Mesenchymal stem cell (in vitro differentiated cells and primary cell): ENCODE results near the gene SLC25A53.

Experiments
- DNase-seq: peaks from one replicate; pipeline ENCODE4 v3.0.0-alpha.2; 2013
- H2AFZ ChIP-seq: one replicate; pipeline ENCODE4 v1.6.1; 2013; ENCODE audit warnings: low read depth, mild to moderate bottlenecking, control low read depth, inconsistent platforms, low read length, moderate library complexity
- H2AK5ac ChIP-seq: 2 replicates; pipeline ENCODE4 v1.6.1; 2013; ENCODE audit warnings: low read length, moderate library complexity, mild to moderate bottlenecking, inconsistent platforms; ENCODE audit not compliant: severe bottlenecking
- H2BK120ac ChIP-seq: one replicate; pipeline ENCODE4 v1.6.1; 2013; ENCODE audit warnings: low read depth, mild to moderate bottlenecking, inconsistent platforms, low read length, moderate library complexity
- H2BK12ac ChIP-seq, 2 experiments: one replicate each; pipeline ENCODE4 v1.6.1; 2013; ENCODE audit warnings: inconsistent platforms in 2 of 2, low read length in 2 of 2, mild to moderate bottlenecking in 2 of 2, moderate library complexity in 2 of 2, control low read depth in 1 of 2
- H2BK15ac ChIP-seq: one replicate; pipeline ENCODE4 v1.6.1; 2013; ENCODE audit warnings: mild to moderate bottlenecking, low read depth, inconsistent platforms; ENCODE audit not compliant: poor library complexity, severe bottlenecking
- H2BK5ac ChIP-seq: 2 replicates; pipeline ENCODE4 v1.6.1; 2013; ENCODE audit warnings: low read depth, mild to moderate bottlenecking, low read length, control low read depth, inconsistent platforms; ENCODE audit not compliant: poor library complexity, severe bottlenecking
- H3K14ac ChIP-seq, 2 experiments: one replicate each; pipeline ENCODE4 v1.6.1; 2013; ENCODE audit warnings: inconsistent platforms in 2 of 2, low read length in 2 of 2, control low read depth in 1 of 2, mild to moderate bottlenecking in 1 of 2, moderate library complexity in 1 of 2
- H3K18ac ChIP-seq, 2 experiments: one replicate each; pipeline ENCODE4 v1.6.1; 2013; ENCODE audit warnings: inconsistent platforms in 2 of 2, low read length in 2 of 2, control low read depth in 1 of 2, low read depth in 1 of 2, mild to moderate bottlenecking in 1 of 2
- H3K23ac ChIP-seq, 2 experiments: one replicate each; pipeline ENCODE4 v1.6.1; 2013; ENCODE audit warnings: inconsistent platforms in 2 of 2, low read length in 2 of 2, mild to moderate bottlenecking in 2 of 2, moderate library complexity in 2 of 2, control low read depth in 1 of 2
- H3K27ac ChIP-seq: 2 replicates; pipeline ENCODE4 v1.5.1; 2013; ENCODE audit warnings: mild to moderate bottlenecking, moderate library complexity, low read length, control low read depth, inconsistent platforms; ENCODE audit not compliant: poor library complexity, severe bottlenecking
- H3K27me3 ChIP-seq, 2 experiments: 2 replicates each; pipeline versions ENCODE4 v1.6.1 to v1.7.0; 2013; ENCODE audit warnings: low read length in 2 of 2, mild to moderate bottlenecking in 2 of 2, moderate library complexity in 2 of 2, control low read depth in 1 of 2, inconsistent platforms in 1 of 2; ENCODE audit not compliant: control insufficient read depth in 1 of 2, insufficient read depth in 1 of 2
- H3K36me3 ChIP-seq, 2 experiments: 2 replicates each; pipeline versions ENCODE4 v1.6.1 to v1.7.0; 2013; ENCODE audit warnings: low read length in 2 of 2, control low read depth in 1 of 2, inconsistent platforms in 1 of 2, low read depth in 1 of 2, mild to moderate bottlenecking in 1 of 2; ENCODE audit not compliant: insufficient read depth in 2 of 2, control insufficient read depth in 1 of 2
- H3K4ac ChIP-seq, 2 experiments: one replicate each; pipeline ENCODE4 v1.6.1; 2013; ENCODE audit warnings: inconsistent platforms in 2 of 2, low read length in 2 of 2, mild to moderate bottlenecking in 2 of 2, moderate library complexity in 2 of 2, control low read depth in 1 of 2, low read depth in 1 of 2
- H3K4me1 ChIP-seq: 2 replicates; pipeline ENCODE4 v1.6.1; 2013; ENCODE audit warnings: low read depth, low read length, control low read depth; ENCODE audit not compliant: control insufficient read depth, insufficient read depth
- H3K4me2 ChIP-seq: 2 replicates; pipeline ENCODE4 v1.6.1; 2013; ENCODE audit warnings: low read length, mild to moderate bottlenecking, inconsistent platforms; ENCODE audit not compliant: poor library complexity, severe bottlenecking
- H3K4me3 ChIP-seq, 2 experiments: 2 replicates each; pipeline versions ENCODE4 v1.5.1 to v1.7.0; 2013; ENCODE audit warnings: low read length in 2 of 2, mild to moderate bottlenecking in 2 of 2, control low read depth in 1 of 2, low read depth in 1 of 2; ENCODE audit not compliant: insufficient read depth in 1 of 2
- H3K79me1 ChIP-seq: replicated peaks from 2 replicates; pipeline ENCODE4 v1.6.1; 2013; ENCODE audit warnings: mild to moderate bottlenecking, control low read depth, low read length, inconsistent platforms; ENCODE audit not compliant: poor library complexity, severe bottlenecking
- H3K9ac ChIP-seq: 2 replicates; pipeline ENCODE4 v1.7.0; 2013; ENCODE audit warnings: mild to moderate bottlenecking, low read length, moderate library complexity
- H3K9me3 ChIP-seq: 2 replicates; pipeline ENCODE4 v1.7.0; 2013; ENCODE audit warnings: mild to moderate bottlenecking, low read length; ENCODE audit not compliant: control insufficient read depth
- H4K8ac ChIP-seq: one replicate; pipeline ENCODE4 v1.6.1; 2013; ENCODE audit warnings: inconsistent platforms, mild to moderate bottlenecking, low read length, moderate library complexity
- H4K91ac ChIP-seq: one replicate; pipeline ENCODE4 v1.6.1; 2013; ENCODE audit warnings: mild to moderate bottlenecking, low read length, inconsistent platforms
- WGBS: methylation state at CpG from one replicate; pipeline ENCODE4 v1.1.7; 2013; ENCODE audit warnings: mixed read lengths; 5-methylcytosine and 5-hydroxymethylcytosine counted together

The SLC25A53 gene

GRCh38 chrX:104118765-104119164 lies 38.0 kb downstream of the SLC25A53 start:
- WGBS: 100% methylated on average over 1 of the region's 1 CpG
- DNase-seq: no peak
- H3K27me3 ChIP-seq: peaks cover 0 to 37% of the 10 kb centered on the region in 2 experiments
- H3K23ac ChIP-seq: no peak overlapping the region
- peaks cover 2% of the 10 kb centered on the region for H3K4me1 ChIP-seq
- H3K9ac ChIP-seq: no peak overlapping the region
- H2BK15ac ChIP-seq: no peak overlapping the region
- H3K18ac ChIP-seq: no peak overlapping the region
- no peak overlapping the region for H2AK5ac ChIP-seq
- no peak overlapping the region for H3K4me3 ChIP-seq
- H4K91ac ChIP-seq: no peak overlapping the region
- H3K27ac ChIP-seq: no peak overlapping the region
- H3K9me3 ChIP-seq: no peaks in the 10 kb centered on the region
- no peak overlapping the region for H3K4me2 ChIP-seq
- H4K8ac ChIP-seq: no peak overlapping the region
- no peak overlapping the region for H2BK120ac ChIP-seq
- no peak overlapping the region for H2BK5ac ChIP-seq
- peaks cover 3% of the 10 kb centered on the region for H3K79me1 ChIP-seq
- no peak overlapping the region for H2BK12ac ChIP-seq
- no peak overlapping the region for H2AFZ ChIP-seq
- H3K14ac ChIP-seq: no peak overlapping the region
- no peaks in the 10 kb centered on the region for H3K36me3 ChIP-seq
- no peak overlapping the region for H3K4ac ChIP-seq

GRCh38 chrX:104117759-104118158 lies 39.0 kb downstream of the SLC25A53 start:
- Histone ChIP-seq H4K91ac (no peak overlapping the region), H3K4ac (no peak overlapping the region), H3K27ac (no peak overlapping the region), H3K23ac (no peak overlapping the region), H2AFZ (no peak overlapping the region), H3K9ac (no peak overlapping the region), H3K36me3 (no peaks in the 10 kb centered on the region), H4K8ac (no peak overlapping the region), H3K4me2 (no peak overlapping the region), H2BK15ac (no peak overlapping the region), H2AK5ac (no peak overlapping the region), H3K4me3 (no peak overlapping the region), H2BK12ac (no peak overlapping the region), H3K27me3 (peaks cover 0 to 38% of the 10 kb centered on the region in 2 experiments), H3K14ac (no peak overlapping the region), H3K18ac (no peak overlapping the region), H3K9me3 (no peaks in the 10 kb centered on the region), H3K4me1 (peaks cover 2% of the 10 kb centered on the region), H3K79me1 (peaks cover 3% of the 10 kb centered on the region), H2BK120ac (no peak overlapping the region), H2BK5ac (no peak overlapping the region)
- DNase-seq: no peak

GRCh38 chrX:104113222-104113965 lies 43.4 kb downstream of the SLC25A53 start:
- no peaks in the 10 kb centered on the region for H3K36me3 ChIP-seq
- no peak overlapping the region for H2BK12ac ChIP-seq
- no peak overlapping the region for H2BK15ac ChIP-seq
- peak overlapping the region; percentile 91 for H3K4me2 ChIP-seq
- peaks cover 3% of the 10 kb centered on the region for H3K4me1 ChIP-seq
- no peaks in the 10 kb centered on the region for H3K9me3 ChIP-seq
- no peak overlapping the region for H3K14ac ChIP-seq
- peaks cover 3% of the 10 kb centered on the region for H3K79me1 ChIP-seq
- no peak overlapping the region for H2BK120ac ChIP-seq
- H2AFZ ChIP-seq: no peak overlapping the region
- no peak overlapping the region for H2BK5ac ChIP-seq
- H3K4ac ChIP-seq: no peak overlapping the region
- H3K27me3 ChIP-seq: peaks cover 0 to 60% of the 10 kb centered on the region in 2 experiments
- no peak overlapping the region for H3K27ac ChIP-seq
- no peak overlapping the region for H3K23ac ChIP-seq
- 24% methylated on average over 8 of the region's 24 CpGs for WGBS
- H4K91ac ChIP-seq: no peak overlapping the region
- no peak overlapping the region for H3K18ac ChIP-seq
- H2AK5ac ChIP-seq: no peak overlapping the region
- H4K8ac ChIP-seq: no peak overlapping the region
- H3K4me3 ChIP-seq: peak overlapping the region; percentile 72 to 80
- peak; percentile 66 for DNase-seq
- peak overlapping the region; percentile 73 for H3K9ac ChIP-seq

- Histone ChIP-seq H2AFZ (peak within 1 kb of the TSS; percentile 54), H3K4ac (no peak within 1 kb of the TSS), H3K14ac (no peak within 1 kb of the TSS), H3K27me3 (peaks cover 0 to 69% of the 10 kb centered on the region in 2 experiments), H3K9ac (peak within 1 kb of the TSS; percentile 73), H3K4me2 (peak within 1 kb of the TSS; percentile 91), H2AK5ac (no peak within 1 kb of the TSS), H3K79me1 (peaks cover 3% of the 10 kb centered on the region), H2BK15ac (peak within 1 kb of the TSS; percentile 69), H2BK12ac (no peak within 1 kb of the TSS), H4K91ac (no peak within 1 kb of the TSS), H2BK120ac (no peak within 1 kb of the TSS), H3K4me3 (peak within 1 kb of the TSS; percentile 72 to 80), H3K27ac (no peak within 1 kb of the TSS), H4K8ac (peak within 1 kb of the TSS; percentile 72), H3K4me1 (peaks cover 3% of the 10 kb centered on the region), H2BK5ac (no peak within 1 kb of the TSS), H3K9me3 (no peaks in the 10 kb centered on the region), H3K23ac (no peak within 1 kb of the TSS), H3K18ac (peak within 1 kb of the TSS in 1 of 2 experiments; percentile 48), H3K36me3 (no peaks in the 10 kb centered on the region)
- WGBS: under 1% methylated on average over 42 of the region's 67 CpGs
- DNase-seq: peak; percentile 73
Measured at GRCh38 chrX:104112326-104112951, 44.4 kb downstream of the SLC25A53 start, which contains the start of gene ZCCHC18. Gene ZCCHC18 (plus strand): TSS chrX:104112523. CDS start chrX:104114112, 1,589 bp downstream.
